AG20443 (cell line): ENCODE data around the gene SLC28A1.
"Not testable (repeated sequence)": the region's sequence is repeated elsewhere in the genome, so short reads cannot be mapped to it uniquely, and the experiment has no call there.

Experiments
- DNase-seq: peaks from one replicate; pipeline ENCODE4 v3.0.0; 2012; ENCODE audit warnings: low spot score, mixed read lengths

SLC28A1 gene

DNA sequence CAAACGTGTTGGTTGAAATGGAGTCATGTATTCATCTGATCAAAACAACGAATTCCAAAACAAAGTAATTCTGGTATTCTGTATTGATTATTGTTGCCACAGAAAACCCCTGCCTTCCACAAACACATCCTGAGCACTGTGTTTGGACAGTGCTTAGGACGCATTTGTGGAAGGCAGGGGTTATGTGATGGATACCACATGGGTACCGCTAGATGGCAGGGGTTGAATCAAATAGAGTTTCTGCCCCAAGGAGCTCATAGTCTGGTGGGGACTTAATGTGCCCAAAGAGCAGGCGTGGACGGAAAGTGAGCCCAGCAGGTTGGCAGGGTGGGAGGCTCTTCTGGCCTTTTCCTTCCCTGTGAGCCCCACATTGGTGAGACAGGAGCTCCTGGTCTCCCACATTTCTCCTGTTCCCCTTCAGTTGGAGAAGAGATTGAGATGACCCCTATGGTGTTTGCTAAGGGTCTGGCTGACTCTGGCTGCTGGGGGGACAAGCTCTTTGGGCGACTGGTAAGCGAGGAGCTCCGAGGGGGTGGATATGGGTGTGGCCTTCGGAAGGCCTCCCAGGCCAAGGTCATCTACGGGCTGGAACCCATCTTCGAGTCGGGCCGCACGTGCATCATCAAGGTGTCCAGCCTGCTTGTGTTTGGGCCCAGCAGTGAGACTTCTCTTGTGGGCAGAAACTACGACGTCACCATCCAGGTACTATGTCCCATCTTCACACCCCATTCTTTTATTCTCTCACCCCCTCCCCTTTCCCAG is 22.1 kb upstream of the SLC28A1 start:
- no peak for DNase-seq

DNA sequence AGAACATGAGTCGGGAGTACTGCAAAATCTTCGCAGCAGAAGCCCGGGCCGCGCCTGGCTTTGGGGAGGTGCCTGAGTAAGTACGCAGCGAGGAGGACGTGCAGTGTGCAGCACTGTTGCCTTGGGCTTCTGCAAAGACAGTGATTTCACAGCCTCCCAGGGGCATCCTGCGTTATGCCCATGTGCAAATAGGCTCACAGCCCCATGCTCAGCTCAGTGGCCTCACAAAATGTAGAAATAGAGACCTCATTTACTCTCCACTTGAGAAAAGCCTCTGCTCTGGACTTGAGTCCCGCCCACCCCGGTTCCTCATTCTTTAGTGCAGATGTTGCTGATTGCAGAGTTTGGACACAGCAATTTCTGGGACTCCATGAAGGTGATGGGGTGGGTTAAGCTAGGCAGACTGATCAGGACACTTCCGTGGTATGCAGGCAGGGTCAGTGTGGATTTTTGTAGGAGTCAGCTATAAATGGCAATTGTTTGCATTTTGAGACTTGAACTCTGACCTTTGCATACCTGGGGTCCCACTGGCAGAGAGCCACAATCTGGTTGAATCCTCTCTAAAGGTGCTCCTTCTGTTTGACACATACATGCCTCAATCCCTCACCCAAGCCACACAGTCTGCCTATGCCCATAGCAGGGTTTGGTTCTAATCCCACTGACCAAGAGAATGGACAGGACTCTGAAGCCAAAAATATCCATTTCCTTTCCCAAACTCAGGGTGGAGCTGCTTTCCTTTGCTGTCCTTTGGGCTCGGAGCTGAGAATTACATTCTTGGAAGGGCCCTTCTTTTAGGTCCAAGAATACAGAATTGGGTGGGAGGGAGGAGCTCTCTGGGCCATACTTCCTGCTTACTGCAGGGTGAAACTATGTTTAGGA is 20.7 kb upstream of the SLC28A1 start:
- DNase-seq = peak; percentile 62

DNA sequence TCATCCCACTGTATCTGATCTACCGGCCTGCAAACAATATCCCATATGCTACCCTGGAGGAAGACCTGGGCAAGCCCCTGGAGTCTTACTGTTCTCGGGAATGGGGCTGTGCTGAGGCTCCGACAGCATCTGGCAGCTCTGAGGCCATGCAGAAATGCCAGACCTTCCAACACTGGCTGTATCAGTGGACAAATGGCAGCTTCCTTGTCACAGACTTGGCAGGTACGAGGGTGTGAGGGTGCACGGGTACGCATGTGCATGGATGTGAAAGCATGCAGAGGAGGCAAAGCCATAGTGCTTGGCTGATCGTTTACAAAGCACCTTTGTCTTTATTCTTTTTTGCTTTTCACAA is 20.0 kb upstream of the SLC28A1 start:
- DNase-seq = no peak

DNA sequence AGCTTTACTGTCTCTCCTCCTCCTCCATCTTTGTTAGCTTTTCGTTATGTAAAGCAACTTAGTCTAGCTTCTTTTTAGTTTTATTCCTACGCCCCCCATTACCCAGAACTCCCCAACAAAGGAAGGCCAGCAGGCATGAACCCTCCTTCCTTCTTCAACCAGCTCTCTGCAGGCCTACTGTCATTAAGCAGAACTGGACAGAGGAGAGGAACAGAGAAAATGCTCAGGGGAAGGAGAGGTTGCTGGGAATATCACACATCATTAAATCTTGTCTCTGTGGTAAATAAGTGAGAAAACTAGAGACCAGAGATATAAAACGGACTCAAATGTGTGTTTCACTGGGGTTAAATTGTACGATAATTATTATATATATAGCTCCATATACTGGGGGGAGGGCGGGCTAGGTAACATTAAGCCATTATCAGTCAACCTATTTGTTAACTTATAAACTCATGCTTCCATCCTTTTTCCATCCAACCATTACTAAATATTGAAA is 19.3 kb upstream of the SLC28A1 start:
- DNase-seq = no peak

DNA sequence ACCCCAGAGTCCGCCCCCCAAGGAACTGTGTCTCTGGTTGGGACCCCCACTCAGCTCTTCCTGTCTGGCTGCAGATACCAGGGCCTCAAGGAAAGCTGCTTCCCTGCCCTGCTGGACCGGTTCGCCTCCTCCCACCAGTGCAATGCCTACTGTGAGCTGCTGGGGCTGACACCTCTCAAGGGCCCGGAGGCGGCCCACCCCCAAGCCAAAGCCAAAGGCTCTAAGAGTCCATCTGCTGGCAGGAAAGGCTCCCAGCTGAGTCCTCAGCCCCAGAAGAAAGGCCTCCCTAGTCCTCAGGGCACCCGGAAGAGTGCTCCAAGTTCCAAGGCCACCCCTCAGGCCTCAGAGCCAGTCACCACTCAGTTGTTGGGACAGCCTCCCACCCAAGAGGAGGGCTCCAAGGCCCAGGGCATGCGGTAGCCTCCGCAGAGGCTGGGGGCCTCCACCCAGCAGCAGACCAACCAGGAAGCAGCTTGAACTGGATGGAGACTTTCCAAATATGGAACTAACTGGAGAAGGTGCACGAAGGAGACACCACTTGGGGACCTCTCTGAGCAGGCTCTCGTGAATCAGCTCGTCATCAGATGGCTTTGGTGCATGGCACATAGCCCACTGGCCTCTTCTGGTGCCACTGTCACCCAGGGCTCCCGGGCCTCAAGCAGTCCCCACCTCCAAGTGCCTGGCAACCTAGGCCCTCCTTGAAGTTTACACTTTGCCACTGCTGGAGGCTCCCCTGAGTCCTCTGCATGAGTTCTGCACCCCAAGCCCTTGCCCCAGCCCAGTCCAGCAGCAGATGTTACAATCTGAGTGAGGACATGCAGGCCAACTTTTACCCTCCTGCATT is 16.2 kb upstream of the SLC28A1 start:
- no peak for DNase-seq

DNA sequence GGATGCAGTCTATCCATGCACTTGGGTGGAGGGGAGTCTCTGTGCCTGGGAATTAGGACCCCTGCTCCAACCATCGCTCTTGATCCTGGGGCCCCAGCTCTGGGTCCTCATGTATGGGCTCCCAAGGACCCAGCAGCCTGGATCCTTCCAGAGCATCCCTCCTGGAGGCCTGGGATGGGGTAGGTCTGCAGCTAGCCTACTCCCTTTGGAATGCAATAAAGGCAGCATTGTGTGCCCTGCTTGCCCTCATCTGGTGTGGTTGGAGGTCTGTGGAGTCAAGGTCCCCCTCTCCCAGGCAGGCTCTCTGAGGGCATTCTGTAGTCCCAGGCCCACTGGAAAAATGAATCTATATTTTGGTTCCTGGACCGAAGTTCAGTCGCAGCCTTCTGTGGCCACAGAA is 15.0 kb upstream of the SLC28A1 start:
- no peak for DNase-seq

DNA sequence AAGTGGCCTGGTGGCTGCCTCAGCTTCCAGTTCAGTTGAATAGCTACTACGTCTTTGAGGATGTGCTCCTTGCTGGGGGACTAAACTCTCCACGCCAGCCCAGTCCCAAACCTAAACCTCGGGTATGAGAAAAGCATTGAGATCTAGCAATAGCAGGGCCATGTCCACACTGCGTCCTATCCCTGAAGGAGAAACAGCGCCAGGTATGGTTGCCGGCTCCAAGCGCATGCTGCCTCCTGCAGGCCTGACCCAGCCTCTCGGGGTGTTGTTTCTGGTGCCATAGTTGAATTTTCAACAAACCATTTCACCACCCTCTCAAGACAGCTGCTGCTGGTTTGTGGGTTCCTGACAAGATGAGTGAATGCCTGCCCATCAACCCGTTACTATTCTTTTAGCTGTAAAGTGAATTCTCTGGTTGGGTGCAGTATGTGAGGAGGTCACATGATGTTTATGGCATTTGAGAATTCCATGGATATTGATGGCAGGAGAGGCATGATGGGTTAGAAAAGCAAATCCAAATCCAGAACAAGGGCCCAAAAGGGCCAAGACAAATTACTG is 13.0 kb upstream of the SLC28A1 start:
- DNase-seq = no peak

DNA sequence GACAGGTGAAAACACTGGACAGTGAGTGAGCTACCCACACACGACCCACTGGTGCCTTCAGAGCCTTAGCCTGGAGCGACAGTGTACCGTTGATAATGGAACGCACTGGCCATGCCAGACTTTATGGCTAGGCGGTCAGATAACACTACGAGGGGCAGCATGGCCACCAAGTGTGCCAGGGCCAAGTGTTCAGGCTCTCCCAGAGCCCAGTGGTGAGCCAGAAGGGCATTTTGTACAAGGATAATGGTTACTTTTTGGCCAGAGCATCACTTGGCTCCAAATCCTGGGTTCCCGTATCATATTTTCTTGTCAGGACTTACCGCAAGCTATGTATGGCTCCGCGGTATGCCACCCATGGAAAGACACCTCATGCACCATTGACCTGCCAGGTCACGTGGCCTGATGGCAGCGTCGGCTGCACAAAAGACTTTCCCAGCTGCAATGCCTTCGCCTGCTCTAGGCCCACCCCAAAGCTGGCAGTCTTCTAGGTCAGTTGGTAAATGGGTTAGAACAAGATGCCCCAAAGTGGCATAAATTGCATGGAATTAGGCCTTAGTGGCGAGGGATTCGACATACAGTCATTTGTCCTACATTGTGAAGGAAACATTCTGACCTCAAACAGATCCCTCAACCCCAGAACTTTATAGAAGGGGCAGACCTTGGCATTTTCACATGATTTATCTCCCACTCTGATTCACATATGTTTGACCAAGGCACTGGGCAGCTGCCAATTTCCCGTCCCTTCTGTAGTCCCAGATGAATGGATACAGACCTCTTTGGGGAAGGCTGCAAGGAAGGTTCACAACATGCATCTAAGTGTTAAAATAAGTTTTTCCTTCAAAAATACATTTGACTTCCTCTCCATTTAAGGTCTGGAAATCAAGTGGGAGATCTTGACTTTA is 12.2 kb upstream of the SLC28A1 start:
- no peak for DNase-seq

DNA sequence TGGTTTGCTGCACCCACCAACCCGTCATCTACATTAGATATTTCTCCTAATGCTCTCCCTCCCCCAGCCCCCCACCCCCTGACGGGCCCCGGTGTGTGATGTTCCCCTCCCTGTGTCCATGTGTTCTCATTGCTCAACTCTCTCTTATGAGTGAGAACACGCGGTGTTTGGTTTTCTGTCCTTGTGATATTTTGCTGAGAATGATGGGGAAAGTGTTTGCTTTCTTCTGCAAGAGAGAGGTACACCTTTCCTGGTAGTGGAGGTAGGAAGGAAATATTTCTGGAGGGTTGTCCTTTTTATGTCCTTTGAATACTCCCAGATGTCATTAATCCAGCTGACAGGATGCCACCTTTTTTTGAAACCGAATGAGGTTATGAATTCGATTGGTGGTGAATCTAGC is 10.5 kb upstream of the SLC28A1 start:
- no peak for DNase-seq

DNA sequence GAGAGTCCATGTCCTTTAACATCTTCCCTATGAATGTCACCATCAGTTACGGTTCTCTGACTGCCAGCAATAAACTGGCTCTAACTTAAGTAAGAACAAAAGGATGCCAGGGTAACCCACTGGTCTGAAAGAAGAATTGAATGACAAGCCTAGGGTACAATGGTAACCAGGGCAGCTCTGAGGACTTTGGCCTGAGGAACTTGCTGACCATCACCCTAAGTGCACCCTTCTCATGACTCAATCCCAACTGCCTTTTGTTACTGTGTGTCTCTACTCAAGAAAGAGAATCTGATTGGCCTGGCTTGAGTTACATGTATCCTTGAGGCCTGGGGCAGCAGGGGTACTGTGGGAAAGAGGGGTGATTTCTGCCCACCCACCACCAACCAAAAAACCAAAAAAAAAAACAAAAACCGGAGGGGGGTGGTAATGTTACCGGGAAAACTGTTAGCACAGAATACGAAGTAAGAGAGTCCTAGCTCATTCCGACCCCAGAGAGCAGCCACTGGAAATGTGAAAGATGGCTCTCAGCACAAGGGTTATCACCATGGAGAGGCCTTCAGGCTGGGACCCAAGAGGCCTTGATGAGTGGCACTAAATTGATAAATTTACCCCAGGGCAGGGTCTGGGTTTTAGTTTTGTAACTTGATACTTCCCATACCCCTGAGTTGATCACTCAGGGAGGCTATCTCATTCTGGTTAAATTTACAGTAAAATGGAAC is 9.3 kb upstream of the SLC28A1 start:
- DNase-seq = no peak

DNA sequence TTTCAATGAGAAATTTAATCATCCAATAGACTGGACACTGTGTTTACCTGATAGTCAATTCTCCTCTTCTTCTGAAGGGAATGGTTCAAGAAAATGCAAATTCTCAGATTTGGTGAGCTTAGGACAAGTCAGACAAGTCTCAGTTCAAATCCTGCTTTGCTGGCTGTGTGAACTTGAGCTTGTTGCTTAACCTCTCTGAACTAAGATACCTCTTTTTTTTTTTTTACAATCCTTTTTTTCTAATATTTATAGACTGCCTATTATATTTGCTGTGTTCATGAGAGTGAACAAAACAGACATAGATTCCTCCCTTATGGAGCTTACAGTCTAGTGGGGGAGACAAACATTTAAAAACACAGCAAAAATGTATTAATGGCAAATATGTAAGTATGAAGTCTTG is 8.2 kb upstream of the SLC28A1 start:
- DNase-seq = no peak

DNA sequence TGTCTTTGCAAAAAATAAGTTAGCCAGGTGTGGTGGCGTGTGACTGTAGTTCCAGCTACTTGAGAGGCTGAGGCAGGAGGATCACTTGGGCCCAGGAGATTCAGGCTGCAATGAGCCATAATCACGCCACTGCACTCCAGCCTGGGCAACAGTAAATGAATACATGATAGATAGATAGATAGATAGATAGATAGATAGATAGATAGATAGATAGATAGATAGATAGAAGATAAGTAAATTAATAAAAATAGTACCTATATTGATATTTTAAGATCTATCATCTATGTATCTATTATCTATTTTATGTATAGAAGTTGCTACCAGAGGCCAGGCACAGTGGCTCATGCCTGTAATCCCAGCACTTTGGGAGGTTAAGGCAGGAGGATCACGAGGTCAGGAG is 6.8 kb upstream of the SLC28A1 start:
- DNase-seq = not testable (repeated sequence)

DNA sequence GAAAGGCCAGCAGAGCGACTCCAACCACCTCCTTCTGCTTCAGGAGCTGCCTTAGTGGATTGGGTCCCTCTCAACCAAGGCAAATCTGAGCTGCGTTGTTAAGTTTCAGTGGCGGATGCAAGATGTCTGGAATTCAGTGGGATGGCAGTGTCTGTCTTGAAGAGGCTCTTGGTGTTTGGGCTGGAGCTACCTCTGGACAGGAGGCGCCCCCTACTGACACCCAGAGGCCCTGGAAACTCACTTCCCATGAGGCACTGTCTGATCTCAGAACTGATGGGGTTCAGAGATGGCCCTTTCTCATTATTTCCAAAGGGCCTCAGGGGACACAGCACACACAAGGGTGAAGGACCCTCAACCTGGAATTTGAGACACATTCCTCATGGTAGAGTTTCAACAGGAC is 6.0 kb upstream of the SLC28A1 start:
- peak; percentile 77 for DNase-seq

DNA sequence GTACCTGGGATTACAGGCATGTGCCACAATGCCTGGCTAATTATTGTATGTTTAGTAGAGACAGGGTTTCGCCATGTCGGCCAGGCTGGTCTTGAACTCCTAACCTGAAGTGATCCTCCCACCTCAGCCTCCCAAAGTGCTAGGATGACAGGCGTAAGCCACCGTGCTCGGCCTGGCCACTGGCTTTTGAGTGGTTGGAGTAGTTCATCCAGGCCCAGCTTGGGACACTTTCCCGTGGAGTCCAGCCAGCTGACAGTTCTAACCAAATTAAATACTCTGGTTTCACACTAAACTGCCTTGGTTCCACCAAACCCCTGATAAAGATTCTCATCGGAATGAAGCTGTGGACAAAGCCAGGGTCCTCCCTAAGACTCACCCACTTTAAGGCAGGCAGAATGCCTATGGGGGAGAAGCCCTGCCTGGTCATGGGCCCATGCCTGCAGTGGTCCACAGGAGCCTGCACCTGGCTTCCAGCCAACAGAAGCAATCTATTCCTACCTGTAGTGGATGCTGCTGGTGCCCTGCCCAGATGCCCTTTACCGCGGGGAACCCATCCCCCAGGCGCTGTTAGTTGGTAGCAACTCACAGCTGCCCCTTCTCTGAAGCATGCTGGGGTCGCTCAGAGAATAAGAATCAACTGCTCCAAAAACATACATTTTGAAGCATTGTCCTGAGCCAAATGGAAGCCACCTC is 5.2 kb upstream of the SLC28A1 start:
- no peak for DNase-seq

DNA sequence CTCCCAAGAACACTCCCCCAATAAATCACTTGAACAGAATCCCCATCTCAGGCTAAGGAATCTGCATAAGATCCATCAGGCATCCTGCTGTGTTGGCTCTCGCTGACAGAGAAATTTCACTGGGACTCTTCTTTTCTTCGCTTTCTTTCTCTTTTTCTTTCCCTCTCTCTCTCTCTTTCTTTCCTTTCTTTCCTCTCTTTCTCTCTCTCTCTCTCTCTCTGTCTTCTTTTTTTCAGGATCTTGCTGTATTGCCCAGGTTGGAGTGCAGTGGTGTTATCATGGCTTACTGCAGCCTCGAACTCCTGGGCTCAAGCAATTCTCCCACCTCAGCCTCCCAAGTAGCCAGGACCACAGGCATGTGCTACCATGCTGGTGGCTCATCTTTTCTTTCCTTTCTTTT is 4.5 kb upstream of the SLC28A1 start:
- DNase-seq = no peak

DNA sequence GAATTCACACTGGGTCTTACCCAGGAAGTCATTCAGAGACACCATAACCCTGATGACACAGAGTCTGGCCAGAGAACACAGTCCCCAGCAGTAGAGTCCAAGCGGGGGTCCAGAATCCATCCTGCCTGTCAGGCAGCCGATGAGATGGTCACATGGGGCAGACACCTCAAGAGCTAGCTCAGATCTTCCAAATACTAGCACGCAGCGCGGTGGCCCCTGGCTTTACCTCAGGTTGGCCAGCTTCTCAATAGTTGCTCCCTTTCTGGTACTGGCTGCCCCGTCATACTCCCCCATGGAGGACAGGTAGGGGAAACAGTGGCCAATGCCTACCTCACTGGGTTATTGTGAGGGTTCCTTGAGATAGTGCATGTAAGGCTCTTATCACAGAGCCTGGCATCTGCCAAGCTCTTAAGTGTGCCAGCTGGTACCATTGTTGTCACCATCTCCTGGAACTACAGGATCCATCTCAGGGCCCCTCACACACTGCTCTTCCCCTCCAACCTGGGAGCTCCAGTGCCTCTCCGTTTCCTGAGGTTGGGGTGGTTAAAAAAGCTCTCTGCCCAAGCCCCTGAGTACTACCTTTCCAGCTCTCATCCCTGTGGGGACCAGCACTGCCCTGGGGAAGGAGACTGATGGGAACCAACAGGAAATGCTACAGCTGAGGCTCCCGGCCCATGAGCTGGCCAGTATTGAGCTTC is 3.5 kb upstream of the SLC28A1 start:
- no peak for DNase-seq

DNA sequence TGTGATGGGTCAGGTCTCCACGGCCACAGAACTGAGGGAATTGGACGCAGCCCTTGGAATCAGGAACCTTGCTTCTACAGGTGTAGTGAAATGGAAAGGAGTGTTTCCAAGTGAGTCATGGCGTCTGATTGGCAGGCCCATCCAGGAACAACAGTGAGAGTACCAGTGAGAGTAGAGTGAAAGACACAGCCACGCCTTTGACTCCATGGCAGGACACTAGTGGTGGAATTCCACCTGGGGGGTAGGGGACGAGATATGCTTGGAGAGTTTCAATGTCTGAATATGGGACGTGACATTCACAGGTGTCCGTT is 3.0 kb upstream of the SLC28A1 start:
- DNase-seq = no peak

DNA sequence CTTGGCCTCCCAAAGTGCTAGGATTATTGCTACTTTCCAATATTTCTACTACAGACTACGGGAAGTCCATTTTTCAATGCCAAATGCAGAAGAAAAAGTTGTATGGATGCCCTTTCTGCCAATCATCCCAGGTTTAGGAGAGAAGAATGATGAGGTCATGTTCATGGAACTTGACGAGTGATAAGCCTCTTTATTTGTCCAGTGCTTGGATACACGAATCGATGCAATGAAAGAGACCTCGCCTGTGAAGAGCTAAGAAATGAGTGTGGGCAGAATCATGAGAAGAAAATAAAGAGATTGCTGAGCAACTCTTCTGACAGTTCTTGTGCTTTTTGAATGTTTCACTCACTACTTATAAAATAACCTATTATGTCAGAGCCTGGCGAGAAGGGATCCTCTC is 996 bp upstream of the SLC28A1 start:
- DNase-seq = no peak

DNA sequence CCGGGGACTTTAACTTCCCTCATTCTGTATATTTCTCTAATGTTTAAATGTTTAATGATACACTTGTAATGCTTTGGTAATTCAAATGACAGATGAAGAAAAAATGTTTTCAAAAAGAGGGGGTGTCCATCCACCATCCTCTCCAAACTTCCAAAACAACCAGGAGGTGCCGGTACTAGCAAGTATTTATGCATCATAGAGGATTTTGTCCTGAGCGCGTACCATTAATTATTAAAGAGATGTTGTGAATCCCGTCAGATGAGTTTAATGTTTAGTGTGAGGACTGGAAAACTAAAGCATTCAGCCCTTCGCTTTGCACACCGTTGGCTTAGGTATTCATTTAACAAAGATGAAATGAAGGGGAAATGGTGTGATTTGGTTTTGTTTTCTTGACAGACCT is 1.3 kb downstream of the SLC28A1 start:
- no peak for DNase-seq
